Gastroesophageal sphincter (tissue), 4 donors: ENCODE measurements around the gene ATF5. TPM values are rescaled to one million over a fixed set of nuclear protein-coding genes. Genes with fewer than 3 reads are reported as not detected.

Experiments used
- ATAC-seq: fragments of 150-250 bp; one replicate; pipeline ENCODE4 v1.9.1; 2016; ENCODE audit warnings: mild to moderate bottlenecking, moderate library complexity
- H3K27ac ChIP-seq, 4 donors: fragments of 200-600 bp; sonication (generic) in 3 of 4; 1 replicate in 3 of 4; 2 replicates in 1 of 4; pipeline ENCODE4 v1.5.1; 2016 to 2019
- H3K27me3 ChIP-seq: fragments of 200-600 bp; sonication (generic); one replicate; pipeline ENCODE4 v1.5.1; 2019
- H3K36me3 ChIP-seq, 2 donors: fragments of 200-600 bp; sonication (generic); one replicate each; pipeline ENCODE4 v1.5.1; 2019; ENCODE audit warnings: control low read depth in 1 of 2
- H3K4me1 ChIP-seq, 3 donors: fragments of 200-600 bp; sonication (generic); 1 replicate in 2 of 3; 2 replicates in 1 of 3; pipeline ENCODE4 v1.5.1; 2016 to 2019; ENCODE audit warnings: control low read depth in 2 of 3
- H3K4me3 ChIP-seq, 2 donors: fragments of 200-600 bp; sonication (generic); one replicate each; pipeline ENCODE4 v1.5.1; 2019; ENCODE audit warnings: mild to moderate bottlenecking in 1 of 2, moderate library complexity in 1 of 2
- H3K9me3 ChIP-seq, 3 donors: fragments of 200-600 bp; sonication (generic); one replicate each; pipeline ENCODE4 v1.5.1; 2017 to 2019; ENCODE audit warnings: control low read depth in 2 of 3
- EP300 ChIP-seq: sonication (generic); formaldehyde crosslinking; IDR thresholded peaks from one replicate; pipeline ENCODE4 v1.6.1; 2017; ENCODE audit warnings: antibody characterized with exemption, mild to moderate bottlenecking
- POLR2A ChIP-seq, 2 donors: fragments of 450-650 bp; IDR thresholded peaks; one replicate each; pipeline ENCODE4 v1.6.1; 2017; ENCODE audit warnings: antibody characterized with exemption in 2 of 2, mild to moderate bottlenecking in 2 of 2, moderate library complexity in 1 of 2
- POLR2AphosphoS5 ChIP-seq: sonication (generic); formaldehyde crosslinking; IDR thresholded peaks from one replicate; pipeline ENCODE4 v1.6.1; 2017; ENCODE audit warnings: antibody characterized with exemption
- WGBS, 2 donors: methylation state at CpG; one replicate each; pipeline ENCODE4 v1.1.5; 2018; ENCODE audit warnings: low coverage in 1 of 2; 5-methylcytosine and 5-hydroxymethylcytosine counted together
- total RNA-seq, 4 donors: library from RNA; depleted of rRNA; stranded (reverse); fragments of >200 nt; gene quantifications; one replicate each; pipeline ENCODE4 v1.1.0, GENCODE V29; 2016
- TF ChIP-seq, protein P1 (sequence below), 4 experiments: fragments of 200-600 bp in 2 of 4; fragments of 450-650 bp in 2 of 4; sonication (generic) in 1 of 4; IDR thresholded peaks; one replicate each; pipeline ENCODE4 v1.5.1; 2017 to 2019; ENCODE audit warnings: antibody characterized with exemption in 4 of 4, mild to moderate bottlenecking in 2 of 4, moderate library complexity in 2 of 4

The ATF5 gene
- total RNA-seq, 4 donors from 2014 or later: 12.3 to 22.7 (median 16.7) TPM

DNA sequence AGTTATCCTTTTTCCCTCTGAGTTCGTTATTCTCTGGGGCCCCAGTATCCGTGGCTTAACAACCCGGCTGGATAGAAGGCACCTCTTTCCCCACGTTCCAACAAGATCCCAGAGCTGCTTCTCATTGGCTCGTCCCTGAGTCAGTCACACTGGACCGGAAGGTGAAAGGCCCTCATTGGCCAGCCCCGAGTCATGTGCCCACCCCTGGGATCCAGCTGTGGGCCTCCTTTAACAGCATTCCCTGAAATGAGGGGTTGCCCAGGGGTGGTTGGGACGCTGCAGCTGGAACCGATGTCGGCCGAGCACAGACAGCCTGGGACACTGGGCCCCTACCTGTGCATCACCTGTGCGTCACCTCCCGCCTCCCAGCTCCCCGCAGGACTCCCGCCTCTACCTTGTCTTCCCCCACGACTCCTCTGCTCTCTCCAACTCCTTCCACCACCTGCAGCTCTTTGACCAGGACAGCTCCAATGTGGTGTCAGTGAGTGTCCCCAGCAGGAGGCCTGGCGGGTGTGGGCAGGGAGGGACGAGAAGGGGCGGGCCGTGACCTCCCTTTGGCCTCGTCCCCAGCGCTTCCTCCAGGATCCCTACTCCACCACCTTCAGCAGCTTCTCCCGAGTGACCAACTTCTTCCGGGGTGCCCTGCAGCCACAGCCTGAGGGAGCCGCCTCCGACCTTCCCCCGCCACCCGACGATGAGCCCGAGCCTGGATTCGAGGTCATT is 47.2 kb upstream of the ATF5 start:
- Histone ChIP-seq H3K27ac (no peak overlapping the region), H3K4me3 (no peak overlapping the region), H3K36me3 (peaks cover 0 to 80% of the 10 kb centered on the region in 2 donors), H3K27me3 (no peaks in the 10 kb centered on the region), H3K4me1 (peaks cover 0 to 26% (median 9%) of the 10 kb centered on the region in 3 donors), H3K9me3 (peaks cover 0 to 4% (median 0%) of the 10 kb centered on the region in 3 donors)
- TF ChIP-seq, protein P1, sequence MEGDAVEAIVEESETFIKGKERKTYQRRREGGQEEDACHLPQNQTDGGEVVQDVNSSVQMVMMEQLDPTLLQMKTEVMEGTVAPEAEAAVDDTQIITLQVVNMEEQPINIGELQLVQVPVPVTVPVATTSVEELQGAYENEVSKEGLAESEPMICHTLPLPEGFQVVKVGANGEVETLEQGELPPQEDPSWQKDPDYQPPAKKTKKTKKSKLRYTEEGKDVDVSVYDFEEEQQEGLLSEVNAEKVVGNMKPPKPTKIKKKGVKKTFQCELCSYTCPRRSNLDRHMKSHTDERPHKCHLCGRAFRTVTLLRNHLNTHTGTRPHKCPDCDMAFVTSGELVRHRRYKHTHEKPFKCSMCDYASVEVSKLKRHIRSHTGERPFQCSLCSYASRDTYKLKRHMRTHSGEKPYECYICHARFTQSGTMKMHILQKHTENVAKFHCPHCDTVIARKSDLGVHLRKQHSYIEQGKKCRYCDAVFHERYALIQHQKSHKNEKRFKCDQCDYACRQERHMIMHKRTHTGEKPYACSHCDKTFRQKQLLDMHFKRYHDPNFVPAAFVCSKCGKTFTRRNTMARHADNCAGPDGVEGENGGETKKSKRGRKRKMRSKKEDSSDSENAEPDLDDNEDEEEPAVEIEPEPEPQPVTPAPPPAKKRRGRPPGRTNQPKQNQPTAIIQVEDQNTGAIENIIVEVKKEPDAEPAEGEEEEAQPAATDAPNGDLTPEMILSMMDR (IDR thresholded peaks at IDR 0.05): no peak
- TF ChIP-seq POLR2A (IDR thresholded peaks at IDR 0.05) (no peak), EP300 (no peak), POLR2AphosphoS5 (no peak)
- ATAC-seq: no peak
- 85 to 89% methylated on average over 18 to 21 of the region's 31 CpGs for WGBS, 2 donors

DNA sequence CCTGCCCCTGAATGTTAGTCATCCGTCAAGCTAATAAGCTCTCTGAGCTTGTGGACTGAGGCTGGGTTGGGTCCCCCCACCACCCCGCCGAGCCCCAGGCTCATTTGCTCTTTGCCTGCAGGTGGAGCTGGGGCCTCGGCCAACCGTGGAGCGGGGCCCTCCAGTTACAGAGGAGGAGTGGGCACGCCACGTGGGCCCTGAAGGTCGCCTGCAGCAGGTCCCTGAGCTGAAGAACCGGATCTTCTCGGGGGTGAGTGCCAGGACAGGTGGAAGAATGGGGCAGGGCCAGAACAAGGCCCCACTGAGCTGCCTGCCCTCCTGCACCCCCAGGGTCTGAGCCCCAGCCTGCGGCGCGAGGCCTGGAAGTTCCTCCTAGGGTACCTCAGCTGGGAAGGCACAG is 46.4 kb upstream of the ATF5 start:
- no peaks in the 10 kb centered on the region for H3K27me3 ChIP-seq
- no peak overlapping the region for H3K4me3 ChIP-seq
- no peak for ATAC-seq
- peaks cover 0 to 88% of the 10 kb centered on the region in 2 donors for H3K36me3 ChIP-seq
- no peak overlapping the region for H3K27ac ChIP-seq
- TF ChIP-seq, protein P1 (IDR thresholded peaks at IDR 0.05): no peak
- TF ChIP-seq EP300: no peak
- TF ChIP-seq POLR2A (IDR thresholded peaks at IDR 0.05): no peak
- no peak for TF ChIP-seq POLR2AphosphoS5
- peaks cover 0 to 26% (median 9%) of the 10 kb centered on the region in 3 donors for H3K4me1 ChIP-seq
- peaks cover 0 to 4% (median 0%) of the 10 kb centered on the region in 3 donors for H3K9me3 ChIP-seq
- WGBS, 2 donors: 100% methylated on average over 4 of the region's 14 CpGs; no CpG with 5 or more reads in 1 of the 2 donors

DNA sequence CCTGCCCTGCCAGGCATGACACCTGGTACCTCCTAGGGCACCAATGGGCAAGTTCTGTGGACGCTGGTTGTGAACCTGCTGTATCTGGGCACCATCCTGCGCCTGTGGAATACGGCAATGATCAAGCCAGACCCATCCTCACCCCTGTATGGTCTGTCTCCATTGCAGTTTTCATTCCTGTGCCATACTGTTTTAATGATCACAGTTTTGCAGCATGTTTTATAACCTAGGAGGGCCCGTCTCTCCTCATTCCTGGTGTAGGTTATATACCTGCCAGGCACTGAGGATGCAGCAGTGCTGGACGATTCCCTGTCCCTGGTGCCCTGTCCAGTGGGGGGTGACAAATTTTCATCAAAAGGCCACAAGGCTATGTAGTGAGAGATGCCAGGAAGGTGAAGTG is 45.9 kb upstream of the ATF5 start:
- WGBS, 2 donors: 83 to 100% methylated on average over 1 of the region's 5 CpGs
- peaks cover 0 to 24% (median 9%) of the 10 kb centered on the region in 3 donors for H3K4me1 ChIP-seq
- TF ChIP-seq POLR2A (IDR thresholded peaks at IDR 0.05) (no peak), POLR2AphosphoS5 (no peak), EP300 (no peak)
- TF ChIP-seq, protein P1 (IDR thresholded peaks at IDR 0.05): no peak
- H3K36me3 ChIP-seq: peaks cover 0 to 92% of the 10 kb centered on the region in 2 donors
- no peak overlapping the region for H3K27ac ChIP-seq
- H3K27me3 ChIP-seq: no peaks in the 10 kb centered on the region
- ATAC-seq: no peak
- H3K4me3 ChIP-seq: no peak overlapping the region
- H3K9me3 ChIP-seq: peaks cover 0 to 4% (median 0%) of the 10 kb centered on the region in 3 donors

DNA sequence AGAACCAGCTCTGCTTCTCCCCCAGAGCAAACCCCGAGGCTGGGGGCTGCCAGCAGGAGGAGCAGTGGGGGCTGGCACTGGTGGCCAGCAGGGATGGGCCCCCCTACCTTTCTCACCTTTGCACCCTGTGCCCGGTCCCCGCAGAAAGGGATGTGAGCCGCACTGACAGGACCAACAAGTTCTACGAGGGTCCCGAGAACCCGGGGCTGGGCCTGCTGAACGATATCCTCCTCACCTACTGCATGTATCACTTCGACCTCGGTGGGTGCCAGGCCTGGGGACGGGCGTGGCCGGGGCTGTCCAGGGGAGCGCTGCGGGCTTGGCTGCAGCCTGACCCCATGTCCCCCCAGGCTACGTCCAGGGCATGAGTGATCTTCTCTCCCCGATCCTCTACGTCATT is 44.9 kb upstream of the ATF5 start:
- TF ChIP-seq EP300: no peak
- no peak for TF ChIP-seq POLR2A (IDR thresholded peaks at IDR 0.05)
- TF ChIP-seq, protein P1 (IDR thresholded peaks at IDR 0.05): no peak
- TF ChIP-seq POLR2AphosphoS5: no peak
- ATAC-seq: no peak
- Histone ChIP-seq H3K4me1 (peaks cover 0 to 14% (median 2%) of the 10 kb centered on the region in 3 donors), H3K27ac (no peak overlapping the region), H3K27me3 (peaks cover under 1% of the 10 kb centered on the region), H3K36me3 (peaks cover 0 to 100% of the 10 kb centered on the region in 2 donors), H3K4me3 (no peak overlapping the region), H3K9me3 (peaks cover 0 to 4% (median 0%) of the 10 kb centered on the region in 3 donors)
- no CpG with 5 or more reads among the region's 18 CpGs for WGBS, 2 donors

DNA sequence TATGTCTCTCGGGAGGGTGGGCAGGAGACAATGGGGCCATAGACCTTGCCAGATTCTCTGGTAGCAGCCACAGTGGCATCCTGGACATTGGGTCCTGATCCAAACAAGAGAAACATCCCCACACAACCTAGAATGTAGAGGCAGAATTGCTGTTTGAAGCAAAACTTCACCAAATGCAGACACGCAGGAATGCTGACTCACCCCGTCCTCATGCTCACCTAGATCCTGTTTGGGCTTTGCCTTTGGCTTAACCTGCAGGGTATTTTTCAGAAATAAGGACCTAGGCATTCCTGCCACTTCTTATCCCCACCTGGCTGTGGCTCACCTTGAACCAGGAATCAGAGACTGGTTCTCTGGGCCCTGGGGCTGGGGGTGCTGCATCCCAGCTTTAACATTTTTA is 44.2 kb upstream of the ATF5 start:
- H3K27ac ChIP-seq: no peak overlapping the region
- ATAC-seq: no peak
- TF ChIP-seq POLR2A (IDR thresholded peaks at IDR 0.05): no peak
- TF ChIP-seq, protein P1 (IDR thresholded peaks at IDR 0.05): no peak
- no peak for TF ChIP-seq POLR2AphosphoS5
- TF ChIP-seq EP300: no peak
- H3K4me1 ChIP-seq: peaks cover 0 to 10% (median 2%) of the 10 kb centered on the region in 3 donors
- H3K36me3 ChIP-seq: peaks cover 0 to 96% of the 10 kb centered on the region in 2 donors
- 93 to 100% methylated on average over 1 to 2 of the region's 3 CpGs for WGBS, 2 donors
- H3K27me3 ChIP-seq: peaks cover 7% of the 10 kb centered on the region
- no peak overlapping the region for H3K4me3 ChIP-seq
- peaks cover 0 to 4% (median 0%) of the 10 kb centered on the region in 3 donors for H3K9me3 ChIP-seq
